ENCODE data around the gene FSIP1.

The FSIP1 gene

GRCh38 chr15:39642011-39642640 is 140.5 kb downstream of the FSIP1 start:
- Histone ChIP-seq H3K9me3 (no peaks in the 10 kb centered on the region), H3K4me1 (ENCODE audit: control insufficient read depth in 1 of 2, insufficient read depth in 1 of 2, low read depth in 1 of 2, low read length in 1 of 2) (no peaks in the 10 kb centered on the region), H3K27ac (no peak overlapping the region), H3K36me3 (no peaks in the 10 kb centered on the region), H3K4me3 (ENCODE audit: low read depth in 1 of 2, low read length in 1 of 2) (no peak overlapping the region), H3K27me3 (no peaks in the 10 kb centered on the region)
- no peak for TF ChIP-seq CTCF (IDR thresholded peaks at IDR 0.05)

DNA sequence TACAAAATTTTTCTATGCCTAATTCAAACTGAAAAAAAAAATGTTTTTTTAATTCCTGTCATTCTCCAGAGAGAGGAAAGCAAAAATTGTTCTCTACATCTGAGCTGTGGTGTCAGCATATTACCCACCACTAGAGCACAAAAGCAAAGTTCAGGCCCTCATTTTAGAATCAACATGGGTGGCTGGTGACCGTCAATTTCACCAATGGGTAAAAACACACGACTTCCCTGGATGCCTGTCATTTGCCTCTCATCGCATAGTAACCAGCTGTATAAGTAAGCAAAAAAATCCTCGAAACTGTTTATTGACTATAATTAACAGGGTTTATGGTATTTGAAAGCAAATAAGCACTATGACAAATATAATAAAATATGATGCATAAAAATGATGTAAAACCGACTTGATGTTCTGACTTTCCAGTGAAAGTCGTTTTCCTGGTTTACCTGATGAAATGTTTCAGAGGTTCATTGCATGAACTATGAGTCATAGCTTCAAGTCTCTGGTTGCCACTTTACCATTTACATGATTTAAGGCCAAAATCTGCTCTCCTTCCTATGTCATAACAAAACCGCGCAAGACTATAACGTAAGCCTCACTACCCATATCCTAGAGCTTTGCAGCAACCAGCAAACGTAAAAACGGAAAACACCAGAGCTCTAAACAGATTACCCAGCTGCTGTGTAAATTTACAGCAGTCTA is 141.3 kb downstream of the FSIP1 start:
- Histone ChIP-seq H3K27me3 (no peaks in the 10 kb centered on the region), H3K9me3 (no peaks in the 10 kb centered on the region), H3K36me3 (no peaks in the 10 kb centered on the region), H3K4me3 (ENCODE audit: low read depth in 1 of 2, low read length in 1 of 2) (no peak overlapping the region), H3K4me1 (ENCODE audit: control insufficient read depth in 1 of 2, insufficient read depth in 1 of 2, low read depth in 1 of 2, low read length in 1 of 2) (no peaks in the 10 kb centered on the region), H3K27ac (no peak overlapping the region)
- no peak for TF ChIP-seq CTCF (IDR thresholded peaks at IDR 0.05)

GRCh38 chr15:39640665-39641064 is 142.0 kb downstream of the FSIP1 start:
- no peaks in the 10 kb centered on the region for H3K36me3 ChIP-seq
- H3K27me3 ChIP-seq: no peaks in the 10 kb centered on the region
- TF ChIP-seq CTCF (IDR thresholded peaks at IDR 0.05): no peak
- no peak overlapping the region for H3K4me3 ChIP-seq (ENCODE audit: low read depth in 1 of 2, low read length in 1 of 2)
- H3K4me1 ChIP-seq (ENCODE audit: control insufficient read depth in 1 of 2, insufficient read depth in 1 of 2, low read depth in 1 of 2, low read length in 1 of 2): no peaks in the 10 kb centered on the region
- no peak overlapping the region for H3K27ac ChIP-seq
- H3K9me3 ChIP-seq: no peaks in the 10 kb centered on the region

- Histone ChIP-seq H3K4me3 (ENCODE audit: low read depth in 1 of 2, low read length in 1 of 2) (no peak overlapping the region), H3K36me3 (no peaks in the 10 kb centered on the region), H3K27ac (no peak overlapping the region), H3K4me1 (ENCODE audit: control insufficient read depth in 1 of 2, insufficient read depth in 1 of 2, low read depth in 1 of 2, low read length in 1 of 2) (no peaks in the 10 kb centered on the region), H3K27me3 (no peaks in the 10 kb centered on the region), H3K9me3 (no peaks in the 10 kb centered on the region)
- TF ChIP-seq CTCF (IDR thresholded peaks at IDR 0.05): no peak
Observed at GRCh38 chr15:39639037-39639436, 143.6 kb downstream of the FSIP1 start.

- TF ChIP-seq CTCF (IDR thresholded peaks at IDR 0.05): no peak
- H3K9me3 ChIP-seq: no peaks in the 10 kb centered on the region
- H3K27ac ChIP-seq: no peak overlapping the region
Observed at GRCh38 chr15:39638041-39638440, 144.6 kb downstream of the FSIP1 start.

More at GRCh38 chr15:39638041-39638440, 144.6 kb downstream of the FSIP1 start:
- Histone ChIP-seq H3K36me3 (no peaks in the 10 kb centered on the region), H3K27me3 (no peaks in the 10 kb centered on the region), H3K4me1 (ENCODE audit: control insufficient read depth in 1 of 2, insufficient read depth in 1 of 2, low read depth in 1 of 2, low read length in 1 of 2) (no peaks in the 10 kb centered on the region), H3K4me3 (ENCODE audit: low read depth in 1 of 2, low read length in 1 of 2) (no peak overlapping the region)
